PC-9 (cell line): Measurements from ENCODE around the gene MPST. TPM values are rescaled to one million over a fixed set of nuclear protein-coding genes. Genes with fewer than 3 reads are reported as not detected.
A peak's percentile ranks its signal among the peaks of the same experiment; 100 is the strongest.

Experiments
- BruUV-seq: library from RNA; stranded (reverse); fragments of 400-500 nt; replicated peaks from 2 replicates; lab custom pipeline; 2021; lab: Mats Ljungman, UMichigan
- CTCF ChIA-PET: fragments of 300-600 bp; sonication (Branson Sonifier 250); formaldehyde crosslinking; loops from one replicate; lab custom pipeline; 2022; ENCODE audit warnings: antibody characterized with exemption; lab: Charles Lee
- POLR2A ChIA-PET: fragments of 300-600 bp; sonication (Branson Sonifier 250); formaldehyde crosslinking; loops from one replicate; lab custom pipeline; 2022; ENCODE audit warnings: antibody characterized with exemption; ENCODE audit not compliant: unreplicated experiment; lab: Charles Lee
- DNase-seq, 2 experiments: peaks; one replicate each; pipeline versions ENCODE4 v3.0.0 to v3.0.0-alpha.2; 2015 to 2022; ENCODE audit warnings: mixed read lengths in 1 of 2
- H2AFZ ChIP-seq: fragments of 200-600 bp; sonication (generic); 2 replicates; pipeline ENCODE4 v1.8.1; 2017; ENCODE audit warnings: antibody characterized with exemption
- H3F3A ChIP-seq: fragments of 200-600 bp; sonication (generic); 2 replicates; pipeline ENCODE4 v1.8.1; 2017; ENCODE audit warnings: antibody characterized with exemption, mild to moderate bottlenecking, low read depth; ENCODE audit not compliant: insufficient read depth
- H3K27ac ChIP-seq: fragments of 200-600 bp; sonication (generic); 2 replicates; pipeline ENCODE4 v1.6.1; 2016; ENCODE audit warnings: mixed run types
- H3K27me3 ChIP-seq: fragments of 200-600 bp; sonication (generic); 2 replicates; pipeline ENCODE4 v1.6.1; 2016; ENCODE audit warnings: low read depth, mixed run types; ENCODE audit not compliant: insufficient read depth
- H3K36me3 ChIP-seq: fragments of 200-600 bp; sonication (generic); 2 replicates; pipeline ENCODE4 v1.6.1; 2016; ENCODE audit warnings: low read depth, mixed run types
- H3K4me1 ChIP-seq: fragments of 200-600 bp; sonication (generic); replicated peaks from 2 replicates; pipeline ENCODE4 v1.6.1; 2016; ENCODE audit warnings: mixed run types; ENCODE audit not compliant: insufficient read depth
- H3K4me2 ChIP-seq: fragments of 200-600 bp; sonication (generic); 2 replicates; pipeline ENCODE4 v1.6.1; 2017; ENCODE audit warnings: mixed run types
- H3K4me3 ChIP-seq: fragments of 200-600 bp; sonication (generic); 2 replicates; pipeline ENCODE4 v1.6.1; 2016; ENCODE audit warnings: mixed run types
- H3K79me2 ChIP-seq: fragments of 200-600 bp; sonication (generic); 2 replicates; pipeline ENCODE4 v1.6.1; 2017; ENCODE audit warnings: low read depth, mixed run types
- H3K9me2 ChIP-seq: fragments of 200-600 bp; sonication (generic); 2 replicates; pipeline ENCODE4 v1.8.1; 2017; ENCODE audit warnings: mild to moderate bottlenecking; ENCODE audit not compliant: insufficient read depth
- H3K9me3 ChIP-seq: fragments of 200-600 bp; sonication (generic); 2 replicates; pipeline ENCODE4 v1.8.1; 2016; ENCODE audit warnings: low read depth; ENCODE audit not compliant: insufficient read depth
- H4K20me1 ChIP-seq: fragments of 200-600 bp; sonication (generic); 2 replicates; pipeline ENCODE4 v1.8.1; 2017; ENCODE audit not compliant: insufficient read depth
- CTCF ChIP-seq: fragments of 200-600 bp; sonication (generic); conservative IDR thresholded peaks from 2 replicates; pipeline ENCODE4 v1.6.1; 2017; ENCODE audit warnings: mixed run types, antibody characterized with exemption, mild to moderate bottlenecking, moderate library complexity
- EZH2 ChIP-seq: fragments of 200-600 bp; sonication (generic); IDR thresholded peaks from 2 replicates; pipeline ENCODE4 v1.8.0; 2017; ENCODE audit warnings: antibody characterized with exemption, low read depth
- intact Hi-C: fragments of 100-400 bp; cut with micrococcal nuclease; formaldehyde crosslinking; loops from one replicate; pipeline ENCODE4 v1.10.0; 2022; ENCODE audit not compliant: unreplicated experiment
- total RNA-seq: library from RNA; stranded (reverse); gene quantifications from 2 replicates; pipeline ENCODE4 v1.2.3, GENCODE V29; 2021

MPST gene
- total RNA-seq, 1 experiment from 2014 or later = 75.9 TPM

- H3F3A ChIP-seq = no peaks in the 10 kb centered on the region
- H3K9me2 ChIP-seq = no peaks in the 10 kb centered on the region
- H3K36me3 ChIP-seq = no peaks in the 10 kb centered on the region
- ChIA-PET POLR2A (interaction anchor here (0.6 to 1.0 kb wide), 5 partner anchors 9 to 796 kb away, joined by 3 to 6 read pairs (median 4); partner anchors contain the start of gene IFT27), CTCF (interaction anchor here (0.6 to 0.7 kb wide), 2 partner anchors 9 to 121 kb away, joined by 4 to 12 read pairs; no protein-coding TSS in a partner anchor)
- intact Hi-C loops = no loop called here
- no peak overlapping the region for H2AFZ ChIP-seq
- H3K4me2 ChIP-seq = peak overlapping the region; percentile 88; the same call in 1 of the 2 replicates
- peaks cover 7% of the 10 kb centered on the region; the same call in 1 of the 2 replicates for H3K4me1 ChIP-seq
- no peaks in the 10 kb centered on the region for H3K79me2 ChIP-seq
- no peak for TF ChIP-seq EZH2
- TF ChIP-seq CTCF = no peak
- no peaks in the 10 kb centered on the region for H3K27me3 ChIP-seq
- no peak for DNase-seq
- no peak overlapping the region for H3K27ac ChIP-seq
- no TSS peak for BruUV-seq
- H3K9me3 ChIP-seq = no peaks in the 10 kb centered on the region
- no peak overlapping the region for H3K4me3 ChIP-seq
- no peaks in the 10 kb centered on the region for H4K20me1 ChIP-seq
Observed at GRCh38 chr22:37050913-37051312, 31.4 kb downstream of the MPST start.

GRCh38 chr22:37051391-37052385 lies 32.1 kb downstream of the MPST start, which contains the start of gene KCTD17:
Gene KCTD17, plus strand, starts transcription at chr22:37051742. Its CDS starts 19 bp downstream, at chr22:37051761.
- H3F3A ChIP-seq = no peaks in the 10 kb centered on the region
- CTCF ChIA-PET = interaction anchor here (0.6 to 0.7 kb wide), 2 partner anchors 10 to 122 kb away, joined by 4 to 12 read pairs; no protein-coding TSS in a partner anchor
- intact Hi-C loops = loop anchor here (1.0 kb wide), 1 partner anchor 48 kb away; no protein-coding TSS in a partner anchor

More at GRCh38 chr22:37051391-37052385, 32.1 kb downstream of the MPST start, which contains the start of gene KCTD17:
- POLR2A ChIA-PET = interaction anchor here (0.6 to 1.0 kb wide), 6 partner anchors 10 to 1656 kb away, joined by 3 to 6 read pairs (median 4); no protein-coding TSS in a partner anchor
- H3K27ac ChIP-seq = no peak within 1 kb of the TSS
- H3K4me1 ChIP-seq = peaks cover 7% of the 10 kb centered on the region; the same call in 1 of the 2 replicates
- BruUV-seq = no TSS peak
- H4K20me1 ChIP-seq = no peaks in the 10 kb centered on the region
- peak within 1 kb of the TSS; percentile 90 for H2AFZ ChIP-seq
- no peak for TF ChIP-seq EZH2
- no peak for TF ChIP-seq CTCF
- DNase-seq = peak in 1 of 2 experiments; percentile 73
- H3K27me3 ChIP-seq = no peaks in the 10 kb centered on the region
- no peaks in the 10 kb centered on the region for H3K79me2 ChIP-seq
- no peaks in the 10 kb centered on the region for H3K9me3 ChIP-seq
- H3K4me2 ChIP-seq = peak within 1 kb of the TSS; percentile 88
- no peaks in the 10 kb centered on the region for H3K9me2 ChIP-seq
- H3K36me3 ChIP-seq = no peaks in the 10 kb centered on the region
- peak within 1 kb of the TSS; percentile 87 for H3K4me3 ChIP-seq
